Measurements from ENCODE around the gene PARD3.

DNA sequence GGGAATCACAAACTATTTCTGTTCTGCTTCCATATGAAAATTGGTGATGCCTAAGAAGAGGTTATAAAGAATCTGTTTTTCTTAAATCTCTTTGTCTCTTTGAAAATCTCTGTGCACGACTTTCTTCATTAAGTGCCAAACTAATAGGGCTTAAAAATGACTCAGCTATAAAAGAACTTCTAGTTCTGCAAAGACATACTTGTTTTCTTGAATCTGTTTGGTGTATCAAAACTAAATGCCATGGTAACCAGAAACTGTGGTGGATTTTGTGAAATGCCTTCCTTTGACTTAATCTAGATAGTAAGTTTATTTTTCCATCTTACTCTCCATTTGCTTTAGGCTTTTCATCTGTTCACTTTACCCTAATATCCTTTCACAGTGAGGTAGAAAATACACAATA lies 417.8 kb downstream of the PARD3 start:
- TF ChIP-seq, protein P1, sequence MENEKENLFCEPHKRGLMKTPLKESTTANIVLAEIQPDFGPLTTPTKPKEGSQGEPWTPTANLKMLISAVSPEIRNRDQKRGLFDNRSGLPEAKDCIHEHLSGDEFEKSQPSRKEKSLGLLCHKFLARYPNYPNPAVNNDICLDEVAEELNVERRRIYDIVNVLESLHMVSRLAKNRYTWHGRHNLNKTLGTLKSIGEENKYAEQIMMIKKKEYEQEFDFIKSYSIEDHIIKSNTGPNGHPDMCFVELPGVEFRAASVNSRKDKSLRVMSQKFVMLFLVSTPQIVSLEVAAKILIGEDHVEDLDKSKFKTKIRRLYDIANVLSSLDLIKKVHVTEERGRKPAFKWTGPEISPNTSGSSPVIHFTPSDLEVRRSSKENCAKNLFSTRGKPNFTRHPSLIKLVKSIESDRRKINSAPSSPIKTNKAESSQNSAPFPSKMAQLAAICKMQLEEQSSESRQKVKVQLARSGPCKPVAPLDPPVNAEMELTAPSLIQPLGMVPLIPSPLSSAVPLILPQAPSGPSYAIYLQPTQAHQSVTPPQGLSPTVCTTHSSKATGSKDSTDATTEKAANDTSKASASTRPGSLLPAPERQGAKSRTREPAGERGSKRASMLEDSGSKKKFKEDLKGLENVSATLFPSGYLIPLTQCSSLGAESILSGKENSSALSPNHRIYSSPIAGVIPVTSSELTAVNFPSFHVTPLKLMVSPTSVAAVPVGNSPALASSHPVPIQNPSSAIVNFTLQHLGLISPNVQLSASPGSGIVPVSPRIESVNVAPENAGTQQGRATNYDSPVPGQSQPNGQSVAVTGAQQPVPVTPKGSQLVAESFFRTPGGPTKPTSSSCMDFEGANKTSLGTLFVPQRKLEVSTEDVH (IDR thresholded peaks at IDR 0.05; ENCODE audit: low read depth, partially characterized antibody), result no peak
- TF ChIP-seq POLR2A (IDR thresholded peaks at IDR 0.05; ENCODE audit: low read depth, low read length) (no peak), RCOR1 (conservative IDR thresholded peaks at IDR 0.05; ENCODE audit: low read depth, low read length) (no peak), SMAD1 (IDR thresholded peaks at IDR 0.05; ENCODE audit: low read depth, partially characterized antibody) (no peak), ZNF384 (IDR thresholded peaks at IDR 0.05; ENCODE audit: borderline replicate concordance, low read depth, low read length) (no peak)
- TF ChIP-seq, protein P2, sequence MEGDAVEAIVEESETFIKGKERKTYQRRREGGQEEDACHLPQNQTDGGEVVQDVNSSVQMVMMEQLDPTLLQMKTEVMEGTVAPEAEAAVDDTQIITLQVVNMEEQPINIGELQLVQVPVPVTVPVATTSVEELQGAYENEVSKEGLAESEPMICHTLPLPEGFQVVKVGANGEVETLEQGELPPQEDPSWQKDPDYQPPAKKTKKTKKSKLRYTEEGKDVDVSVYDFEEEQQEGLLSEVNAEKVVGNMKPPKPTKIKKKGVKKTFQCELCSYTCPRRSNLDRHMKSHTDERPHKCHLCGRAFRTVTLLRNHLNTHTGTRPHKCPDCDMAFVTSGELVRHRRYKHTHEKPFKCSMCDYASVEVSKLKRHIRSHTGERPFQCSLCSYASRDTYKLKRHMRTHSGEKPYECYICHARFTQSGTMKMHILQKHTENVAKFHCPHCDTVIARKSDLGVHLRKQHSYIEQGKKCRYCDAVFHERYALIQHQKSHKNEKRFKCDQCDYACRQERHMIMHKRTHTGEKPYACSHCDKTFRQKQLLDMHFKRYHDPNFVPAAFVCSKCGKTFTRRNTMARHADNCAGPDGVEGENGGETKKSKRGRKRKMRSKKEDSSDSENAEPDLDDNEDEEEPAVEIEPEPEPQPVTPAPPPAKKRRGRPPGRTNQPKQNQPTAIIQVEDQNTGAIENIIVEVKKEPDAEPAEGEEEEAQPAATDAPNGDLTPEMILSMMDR (IDR thresholded peaks at IDR 0.05 in 2 of 3, conservative IDR thresholded peaks at IDR 0.05 in 1 of 3; ENCODE audit: control insufficient read depth in 2 of 3, extremely low read depth in 1 of 3, insufficient read depth in 1 of 3, low read depth in 3 of 3, low read length in 3 of 3), result no peak

All from GM12878 (cell line).